Renal pelvis (tissue), 4 donors: Measurements from ENCODE around the gene PWWP2B. TPM values are rescaled to one million over a fixed set of nuclear protein-coding genes. Genes with fewer than 3 reads are reported as not detected.

Experiments used
- DNase-seq: peaks from one replicate; pipeline ENCODE4 v3.0.0-alpha.2; 2013
- polyA plus RNA-seq, 3 donors: library from polyadenylated mRNA; unstranded; fragments of 120-200 nt; gene quantifications; one replicate each; pipeline ENCODE4 v1.2.1, GENCODE V29; 2013; ENCODE audit not compliant: insufficient read length in 3 of 3

PWWP2B gene
- polyA plus RNA-seq, 3 donors: 9.7 to 12.5 (median 12.4) TPM

- DNase-seq: peak; percentile 88
These were observed 47.2 kb downstream of the PWWP2B start for GRCh38 chr10:132443983-132444876.

- DNase-seq: no peak
These were observed 47.9 kb downstream of the PWWP2B start for GRCh38 chr10:132444877-132445351.

GRCh38 chr10:132445516-132446194 lies 48.7 kb downstream of the PWWP2B start:
- DNase-seq: no peak

GRCh38 chr10:132446195-132446581 lies 49.2 kb downstream of the PWWP2B start:
- no peak for DNase-seq

GRCh38 chr10:132446661-132447445 lies 49.9 kb downstream of the PWWP2B start:
- peak; percentile 69 for DNase-seq

GRCh38 chr10:132447446-132448247 lies 50.6 kb downstream of the PWWP2B start:
- DNase-seq: peak; percentile 53

GRCh38 chr10:132448248-132448731 lies 51.3 kb downstream of the PWWP2B start:
- DNase-seq: no peak

- no peak for DNase-seq
These were observed 52.2 kb downstream of the PWWP2B start for GRCh38 chr10:132449051-132449810.

GRCh38 chr10:132449811-132450181 lies 52.8 kb downstream of the PWWP2B start:
- no peak for DNase-seq

- no peak for DNase-seq
These were observed 53.4 kb downstream of the PWWP2B start for GRCh38 chr10:132450466-132450824.

GRCh38 chr10:132450825-132451505 lies 54.0 kb downstream of the PWWP2B start:
- no peak for DNase-seq

- no peak for DNase-seq
These were observed 54.7 kb downstream of the PWWP2B start for GRCh38 chr10:132451506-132452215.

- no peak for DNase-seq
These were observed 55.2 kb downstream of the PWWP2B start for GRCh38 chr10:132452216-132452650.

GRCh38 chr10:132452651-132453469 lies 55.9 kb downstream of the PWWP2B start:
- peak; percentile 69 for DNase-seq

GRCh38 chr10:132453470-132453861 lies 56.5 kb downstream of the PWWP2B start:
- no peak for DNase-seq

GRCh38 chr10:132454296-132455198 lies 57.5 kb downstream of the PWWP2B start:
- no peak for DNase-seq

- DNase-seq: no peak
These were observed 58.5 kb downstream of the PWWP2B start for GRCh38 chr10:132455441-132455971.
